GM19324 (cell line): ENCODE results near the gene MCTP2.

Experiments
- ATAC-seq: cut with Tn5 transposase; IDR thresholded peaks from one replicate; pipeline ENCODE4 v1.9.1; 2021; ENCODE audit warnings: mild to moderate bottlenecking, moderate library complexity; ENCODE audit not compliant: unreplicated experiment, low FRiP score

Gene MCTP2

GRCh38 chr15:94346282-94346681 is 114.9 kb downstream of the MCTP2 start:
- ATAC-seq: no peak

- ATAC-seq: no peak
These were observed 116.7 kb downstream of the MCTP2 start for GRCh38 chr15:94348084-94348483.

DNA sequence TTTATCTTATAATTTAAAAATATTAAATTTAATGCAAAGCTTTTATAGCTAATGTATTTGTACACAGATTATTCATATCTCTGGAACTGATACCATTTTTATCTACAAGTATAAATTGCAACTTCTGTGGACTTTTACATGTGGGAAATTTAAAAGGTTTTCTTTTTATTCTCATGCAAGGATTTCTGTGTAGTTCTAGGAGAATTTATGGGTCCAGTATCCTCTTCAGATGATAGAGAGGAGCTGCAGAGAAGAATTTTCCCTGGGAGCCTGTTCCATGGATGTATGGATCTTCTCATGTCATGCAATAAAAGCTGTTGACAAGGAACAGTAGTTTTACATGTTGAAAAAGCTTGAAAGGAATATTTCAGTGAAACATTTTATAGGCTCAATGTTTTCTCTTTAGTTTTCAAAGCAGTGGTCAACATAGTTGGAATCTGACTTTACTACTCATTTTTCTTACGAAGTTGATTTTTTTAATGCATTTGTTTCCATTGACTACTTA is 119.7 kb downstream of the MCTP2 start:
- ATAC-seq: no peak

- ATAC-seq: no peak
These were observed 121.5 kb downstream of the MCTP2 start for GRCh38 chr15:94352636-94353487.

DNA sequence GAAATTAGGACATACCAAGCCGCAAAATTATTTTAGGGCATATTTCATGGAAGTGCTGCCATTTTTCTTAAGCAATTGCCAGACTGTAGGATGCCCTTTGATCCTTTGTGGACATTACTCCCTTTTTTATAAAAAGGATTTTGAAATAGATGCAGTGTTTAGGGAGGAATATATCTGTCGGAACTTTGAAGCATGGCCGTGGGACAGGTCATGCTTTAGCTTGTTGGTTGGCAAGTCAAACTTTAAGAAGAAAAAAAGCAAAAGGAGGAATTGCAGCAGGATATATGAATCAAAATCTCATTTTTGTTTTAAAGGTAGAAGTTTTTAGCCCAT is 122.1 kb downstream of the MCTP2 start:
- ATAC-seq: no peak

GRCh38 chr15:94354655-94355054 is 123.3 kb downstream of the MCTP2 start:
- no peak for ATAC-seq

- no peak for ATAC-seq
These were observed 128.4 kb downstream of the MCTP2 start for GRCh38 chr15:94359716-94360115.

DNA sequence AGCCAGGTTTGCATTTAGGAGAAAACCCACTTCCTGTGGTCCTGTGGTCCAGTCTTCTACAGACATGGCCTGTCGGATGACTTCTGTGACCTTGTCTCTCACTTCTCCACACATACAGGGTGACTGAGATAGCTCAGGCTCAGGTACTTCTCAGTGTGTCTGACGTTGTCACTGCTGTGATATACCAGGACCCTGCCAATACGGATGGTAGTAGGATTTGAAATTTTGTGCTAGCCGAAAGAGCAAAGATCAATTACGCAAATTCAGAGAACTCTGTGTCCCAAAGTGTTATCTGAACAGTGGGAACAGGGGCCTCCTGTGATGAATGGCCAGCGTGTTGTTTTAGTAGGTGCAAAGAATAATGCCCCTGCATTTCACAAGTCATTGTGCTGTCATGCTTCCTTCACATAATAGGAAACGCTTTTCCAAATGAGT is 128.9 kb downstream of the MCTP2 start:
- ATAC-seq: no peak

DNA sequence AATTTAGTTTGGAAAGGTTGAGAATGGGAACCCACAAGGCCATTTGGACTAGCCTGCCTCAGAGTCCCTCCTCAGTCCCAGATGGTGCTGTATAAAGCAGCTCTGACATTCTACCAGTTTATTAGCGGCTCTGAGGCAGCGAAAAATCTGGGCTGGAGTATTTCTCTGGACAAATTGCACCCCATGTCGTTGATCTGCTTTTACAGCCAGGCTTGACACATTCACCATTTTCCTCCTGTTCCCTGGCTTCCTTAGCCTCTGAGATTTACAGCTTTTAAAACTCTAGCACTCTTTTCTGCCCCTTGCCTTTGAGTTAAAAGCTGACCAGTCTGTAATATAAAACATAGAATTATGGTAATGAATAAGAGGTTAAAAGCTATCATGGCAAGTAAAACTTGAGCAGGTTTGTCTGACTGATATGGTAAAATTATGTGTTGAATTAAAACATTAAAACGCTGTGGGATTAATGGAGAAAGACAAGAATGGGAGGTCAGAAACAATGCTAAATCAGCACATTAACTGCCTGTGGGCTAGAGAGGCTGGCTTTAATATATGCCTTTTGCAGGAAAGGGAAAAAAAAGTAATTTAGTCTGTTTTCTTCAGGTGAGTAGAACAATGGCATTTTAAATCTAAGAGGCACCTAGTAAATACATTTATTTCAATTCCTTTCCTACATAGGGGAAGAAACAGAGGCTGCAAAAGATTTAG is 131.2 kb downstream of the MCTP2 start:
- no peak for ATAC-seq

DNA sequence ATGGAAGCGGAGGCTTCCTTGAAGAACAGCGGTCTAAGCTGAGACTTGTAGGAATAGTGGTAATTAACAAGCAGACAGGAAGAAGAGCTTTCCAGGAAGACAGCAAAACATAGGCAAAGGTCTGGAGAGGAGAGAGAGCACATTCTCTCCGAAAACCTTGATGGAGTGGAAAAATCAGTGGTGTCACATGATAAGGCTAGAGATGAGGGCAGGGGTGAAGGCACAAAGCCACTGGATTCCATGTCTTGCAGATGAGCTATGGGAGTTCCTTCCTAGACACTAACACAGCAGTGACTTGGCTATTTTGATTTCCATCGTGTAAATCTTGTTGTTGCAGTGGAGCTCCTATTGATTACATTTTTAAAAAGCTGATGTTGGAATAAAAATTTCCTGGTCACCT is 132.0 kb downstream of the MCTP2 start:
- no peak for ATAC-seq

DNA sequence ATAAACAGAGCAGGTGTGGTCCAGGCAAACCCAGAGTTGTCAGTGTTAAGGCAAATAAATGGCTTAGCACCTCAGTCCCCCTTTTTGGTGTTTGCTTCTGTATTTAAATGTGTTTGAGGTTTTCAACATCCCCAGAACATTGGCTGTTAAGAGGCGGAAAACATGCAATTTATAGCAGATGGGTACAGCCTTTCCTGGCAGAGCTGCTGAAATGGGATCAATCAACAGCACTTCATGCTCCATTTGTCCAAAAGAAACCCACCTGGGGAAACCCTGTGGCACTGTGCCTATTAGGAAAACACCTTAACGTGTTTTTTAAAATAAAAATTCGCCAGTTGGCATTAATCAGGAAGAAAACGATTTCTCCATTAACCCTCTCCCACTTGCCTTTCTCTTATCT is 135.4 kb downstream of the MCTP2 start:
- ATAC-seq: no peak

DNA sequence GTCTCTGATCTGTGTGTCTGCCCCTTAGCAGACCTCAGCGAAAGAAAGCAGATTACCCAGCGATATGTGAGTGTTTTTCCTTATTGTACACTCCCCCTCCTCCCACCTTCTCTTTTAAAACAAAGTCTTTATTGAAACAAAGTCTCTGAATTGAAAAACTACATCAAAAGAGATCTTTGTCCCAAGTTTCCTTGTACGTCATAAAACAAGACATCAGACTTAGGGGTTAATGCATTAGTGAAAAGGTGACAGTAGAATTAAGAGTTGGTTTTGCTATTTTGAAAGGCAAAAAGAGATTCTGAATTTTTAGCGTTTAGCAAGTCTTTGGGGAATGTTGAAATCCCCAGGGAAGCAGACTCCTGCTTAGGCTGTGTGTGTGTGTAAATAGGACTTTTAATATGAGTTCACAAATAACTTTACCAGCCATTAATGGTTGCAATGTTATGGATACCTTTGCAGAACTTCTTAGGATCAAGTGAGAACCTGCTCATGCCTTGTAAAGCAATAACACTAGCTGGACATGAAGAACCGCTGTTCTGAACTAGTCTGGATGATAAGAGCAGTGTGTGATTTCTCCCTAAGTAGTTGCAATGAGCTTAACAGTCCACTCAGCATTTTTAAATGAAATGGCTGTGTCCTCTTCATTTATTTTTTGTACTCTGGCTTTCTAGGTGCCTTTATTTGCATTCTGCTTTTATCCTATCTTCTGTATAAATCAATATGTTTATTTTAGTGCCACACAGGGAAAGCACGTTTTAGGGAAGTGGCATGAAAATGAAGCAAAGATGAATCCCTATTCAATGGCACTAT is 136.6 kb downstream of the MCTP2 start:
- ATAC-seq: no peak

DNA sequence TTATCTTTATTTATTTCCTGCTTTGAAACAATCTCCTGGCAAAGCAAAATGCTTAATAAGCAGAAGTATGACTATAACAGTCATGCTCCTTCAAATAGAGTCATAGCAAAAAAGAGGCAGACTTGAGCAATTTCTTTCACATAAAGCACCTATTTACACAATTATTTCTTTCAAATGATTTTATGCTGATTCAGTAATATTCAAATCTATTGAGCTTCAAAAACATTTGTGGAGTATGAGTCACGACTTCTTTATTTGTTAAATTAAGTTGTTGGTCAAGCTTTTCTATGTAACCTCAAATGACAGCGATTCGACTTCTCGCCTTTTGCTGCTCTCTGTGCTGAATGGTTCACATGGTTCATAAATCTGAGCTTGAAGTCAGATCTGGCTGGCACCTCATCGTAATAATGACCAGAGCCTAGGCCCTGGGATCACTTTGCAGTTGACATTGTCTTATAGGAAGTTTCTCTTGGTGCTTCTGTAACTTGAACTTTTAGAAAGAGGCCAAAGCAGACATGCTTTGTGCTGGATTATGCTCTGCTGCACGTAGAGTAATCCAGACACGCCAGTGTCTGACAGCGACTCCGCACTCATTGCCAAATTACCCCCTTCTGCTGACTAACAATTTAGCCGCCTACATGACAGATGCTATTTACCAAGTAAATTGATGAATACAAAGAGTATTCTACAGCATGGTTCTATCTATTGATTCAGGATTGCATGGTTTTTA is 139.0 kb downstream of the MCTP2 start:
- ATAC-seq: no peak

DNA sequence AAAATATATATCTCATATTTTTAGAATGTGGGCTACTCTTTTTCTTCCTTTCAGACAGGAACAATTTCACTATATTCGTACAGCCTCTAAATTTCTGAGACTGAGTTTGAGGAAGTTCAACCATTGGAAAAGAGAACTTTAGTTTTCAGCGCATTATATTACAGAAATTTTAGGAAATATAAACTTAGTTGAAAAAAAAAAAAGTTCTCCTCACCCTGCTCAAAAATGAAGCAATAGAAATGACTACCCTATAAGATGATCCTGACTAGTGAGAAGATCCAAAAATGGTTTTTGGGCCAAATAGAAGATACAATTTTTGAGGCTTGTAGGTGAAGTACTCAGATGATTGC is 139.6 kb downstream of the MCTP2 start:
- no peak for ATAC-seq

DNA sequence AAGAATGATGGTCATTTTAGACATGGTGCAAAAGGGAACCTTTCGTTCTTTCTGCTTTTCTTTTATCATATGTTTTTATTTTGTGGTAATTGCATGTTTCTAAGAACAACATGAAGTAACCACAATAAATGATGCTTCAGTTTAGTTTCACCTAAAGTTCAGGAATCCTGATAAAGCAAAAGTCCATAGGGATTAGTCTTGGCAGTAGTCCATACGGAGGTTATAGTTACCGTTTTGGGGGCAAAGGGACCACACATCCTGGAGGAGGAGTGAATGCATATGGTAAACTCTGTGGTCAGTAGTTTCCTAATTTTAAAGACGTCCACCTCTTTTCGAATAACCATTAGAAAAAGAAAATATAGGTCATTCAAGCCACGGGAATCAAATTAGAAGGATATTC is 141.5 kb downstream of the MCTP2 start:
- ATAC-seq: no peak

GRCh38 chr15:94375997-94376396 is 144.6 kb downstream of the MCTP2 start:
- ATAC-seq: no peak

DNA sequence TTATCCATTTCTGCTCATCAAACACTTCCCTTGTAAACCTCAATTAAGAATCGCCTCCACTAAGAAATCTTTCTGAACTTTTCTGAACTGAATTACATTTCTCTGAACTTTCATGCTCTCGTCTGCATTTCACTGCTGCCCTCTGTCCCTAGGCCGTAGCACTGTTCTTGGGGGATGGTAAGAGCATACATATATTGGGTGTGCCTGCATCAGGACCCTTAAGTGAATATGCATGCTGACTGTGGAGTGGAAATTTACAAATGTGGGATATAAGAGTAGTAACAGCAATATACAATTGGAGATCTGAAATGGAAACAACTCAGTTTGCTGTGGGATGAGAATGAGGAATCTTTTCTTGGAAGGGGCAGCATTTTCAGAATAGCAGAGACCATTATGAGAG is 148.6 kb downstream of the MCTP2 start:
- no peak for ATAC-seq

- no peak for ATAC-seq
These were observed 149.4 kb downstream of the MCTP2 start for GRCh38 chr15:94380798-94381197.

GRCh38 chr15:94381384-94381783 is 150.0 kb downstream of the MCTP2 start:
- ATAC-seq: no peak

GRCh38 chr15:94383041-94383440 is 151.7 kb downstream of the MCTP2 start:
- ATAC-seq: no peak
